GM23338 (cell line): Measurements from ENCODE around the gene CPNE5. TPM values are rescaled to one million over a fixed set of nuclear protein-coding genes. Genes with fewer than 3 reads are reported as not detected.

Experiments used
- ATAC-seq: fragments of 200-7000 bp; cut with Tn5 transposase; 3 replicates; pipeline ENCODE4 v1.9.1; 2020
- DNase-seq: peaks from one replicate; pipeline ENCODE4 v3.0.0-alpha.2; 2015; ENCODE audit warnings: low spot score
- H2AFZ ChIP-seq: fragments of 200-600 bp; sonication (generic); 2 replicates; pipeline ENCODE4 v1.8.0; 2016; ENCODE audit warnings: antibody characterized with exemption, mild to moderate bottlenecking, moderate library complexity
- H3F3A ChIP-seq: fragments of 200-600 bp; sonication (generic); replicated peaks from 2 replicates; pipeline ENCODE4 v1.8.0; 2017; ENCODE audit warnings: antibody characterized with exemption, mixed run types, low read depth
- H3K27ac ChIP-seq: fragments of 200-600 bp; sonication (generic); 2 replicates; pipeline ENCODE4 v1.6.1; 2016; ENCODE audit warnings: low read depth
- H3K27me3 ChIP-seq: fragments of 200-600 bp; sonication (generic); 2 replicates; pipeline ENCODE4 v1.8.0; 2016; ENCODE audit warnings: mild to moderate bottlenecking, mixed run types, moderate library complexity; ENCODE audit not compliant: insufficient read depth
- H3K36me3 ChIP-seq: fragments of 200-600 bp; sonication (generic); 2 replicates; pipeline ENCODE4 v1.8.0; 2016; ENCODE audit warnings: mild to moderate bottlenecking; ENCODE audit not compliant: insufficient read depth
- H3K4me1 ChIP-seq: fragments of 200-600 bp; sonication (generic); 2 replicates; pipeline ENCODE4 v1.8.0; 2016; ENCODE audit warnings: mild to moderate bottlenecking, moderate library complexity; ENCODE audit not compliant: insufficient read depth
- H3K4me2 ChIP-seq: fragments of 200-600 bp; sonication (generic); 2 replicates; pipeline ENCODE4 v1.7.1; 2017; ENCODE audit warnings: mixed run types
- H3K4me3 ChIP-seq: fragments of 200-600 bp; sonication (generic); 2 replicates; pipeline ENCODE4 v1.6.1; 2016; ENCODE audit warnings: mixed run types
- H3K79me2 ChIP-seq: fragments of 200-600 bp; sonication (generic); replicated peaks from 2 replicates; pipeline ENCODE4 v1.8.0; 2017; ENCODE audit warnings: mild to moderate bottlenecking; ENCODE audit not compliant: insufficient read depth
- H3K9me2 ChIP-seq: fragments of 200-600 bp; sonication (generic); 2 replicates; pipeline ENCODE4 v1.8.0; 2017; ENCODE audit not compliant: insufficient read depth
- H4K20me1 ChIP-seq: fragments of 200-600 bp; sonication (generic); replicated peaks from 2 replicates; pipeline ENCODE4 v1.8.0; 2017; ENCODE audit warnings: mild to moderate bottlenecking; ENCODE audit not compliant: insufficient read depth
- H3K27ac Mint-ChIP-seq: 2 replicates; pipeline ENCODE4 v1.8.0; 2020; ENCODE audit warnings: inconsistent platforms, mild to moderate bottlenecking, moderate library complexity, mixed read lengths
- H3K27me3 Mint-ChIP-seq: 3 replicates; pipeline ENCODE4 v1.8.0; 2022; ENCODE audit warnings: low read depth, mild to moderate bottlenecking, moderate library complexity, mixed read lengths, inconsistent platforms; ENCODE audit not compliant: insufficient read depth, poor library complexity
- H3K36me3 Mint-ChIP-seq: 3 replicates; pipeline ENCODE4 v1.8.0; 2021; ENCODE audit warnings: low read depth, mild to moderate bottlenecking, inconsistent platforms, moderate library complexity, mixed read lengths
- H3K4me1 Mint-ChIP-seq: 3 replicates; pipeline ENCODE4 v1.8.0; 2020; ENCODE audit warnings: mild to moderate bottlenecking, inconsistent platforms, mixed read lengths
- H3K4me3 Mint-ChIP-seq: 3 replicates; pipeline ENCODE4 v1.8.0; 2021; ENCODE audit warnings: moderate library complexity, mild to moderate bottlenecking, inconsistent platforms, mixed read lengths
- H3K9me3 Mint-ChIP-seq: 3 replicates; pipeline ENCODE4 v1.8.0; 2020; ENCODE audit warnings: moderate library complexity, mild to moderate bottlenecking, inconsistent platforms, mixed read lengths
- CTCF ChIP-seq, 2 experiments: fragments of 200-600 bp in 1 of 2; sonication (generic) in 1 of 2; conservative IDR thresholded peaks; 2 replicates each; pipeline versions ENCODE4 v1.5.1 to v1.6.1; 2016 to 2017; ENCODE audit warnings: antibody characterized with exemption in 2 of 2, low read depth in 2 of 2, mild to moderate bottlenecking in 2 of 2, moderate library complexity in 1 of 2
- EZH2 ChIP-seq: fragments of 200-600 bp; sonication (generic); IDR thresholded peaks from one replicate; pipeline ENCODE4 v1.8.0; 2017; ENCODE audit warnings: antibody characterized with exemption, mild to moderate bottlenecking, low read depth; ENCODE audit not compliant: unreplicated experiment
- JUNB ChIP-seq: IDR thresholded peaks from one replicate; pipeline ENCODE4 v1.6.1; 2016; ENCODE audit warnings: antibody characterized with exemption; ENCODE audit not compliant: unreplicated experiment
- NANOG ChIP-seq: IDR thresholded peaks from 2 replicates; pipeline ENCODE4 v1.6.1; 2016; ENCODE audit warnings: antibody characterized with exemption, borderline replicate concordance
- POLR2AphosphoS5 ChIP-seq: IDR thresholded peaks from 2 replicates; pipeline ENCODE4 v1.6.1; 2016; ENCODE audit warnings: antibody characterized with exemption, low read depth
- STAT1 ChIP-seq: IDR thresholded peaks from one replicate; pipeline ENCODE4 v1.6.1; 2016; ENCODE audit warnings: antibody characterized with exemption; ENCODE audit not compliant: unreplicated experiment
- ZNF462 ChIP-seq: fragments of 250-450 bp; sonication (Bioruptor Pico); IDR thresholded peaks from 2 replicates; pipeline ENCODE4 v1.5.0; 2020; ENCODE audit warnings: mild to moderate bottlenecking, moderate library complexity
- polyA plus RNA-seq: library from polyadenylated mRNA; unstranded; fragments of >200 nt; fragmentation: Nextera tagmentation; extraction: Ambion mirVana; gene quantifications from 2 replicates; pipeline ENCODE4 v1.2.1, GENCODE V29; 2016
- total RNA-seq: library from RNA; depleted of rRNA; stranded (reverse); fragments of >200 nt; shearing (Covaris generic); gene quantifications from 2 replicates; pipeline ENCODE4 v1.2.3, GENCODE V29; 2014

CPNE5 gene
- total and polyA plus RNA-seq, 2 experiments from 2014 or later, result 0.14 to 0.42 TPM

- H3K4me3 ChIP-seq, result no peak overlapping the region
- no peak overlapping the region for H2AFZ ChIP-seq
- H3K27me3 ChIP-seq, result no peaks in the 10 kb centered on the region
- TF ChIP-seq POLR2AphosphoS5, result no peak
- TF ChIP-seq STAT1, result no peak
- TF ChIP-seq JUNB, result no peak
- no peak for TF ChIP-seq NANOG
- TF ChIP-seq EZH2, result no peak
- no peak for TF ChIP-seq CTCF (conservative IDR thresholded peaks at IDR 0.05; ENCODE audit: low read depth in 2 of 2)
- no peak for TF ChIP-seq ZNF462
- DNase-seq (no peak), ATAC-seq (no peak)
- no peaks in the 10 kb centered on the region for H3K79me2 ChIP-seq
- no peaks in the 10 kb centered on the region for H3F3A ChIP-seq
- H3K4me2 ChIP-seq, result no peak overlapping the region
- H4K20me1 ChIP-seq, result no peaks in the 10 kb centered on the region
- H3K4me3 Mint-ChIP-seq, result no peak overlapping the region
- H3K36me3 ChIP-seq, result no peaks in the 10 kb centered on the region
- peaks cover 34% of the 10 kb centered on the region for H3K4me1 ChIP-seq
- H3K9me3 Mint-ChIP-seq, result no peaks in the 10 kb centered on the region
- H3K27me3 Mint-ChIP-seq, result peaks cover 16% of the 10 kb centered on the region
- H3K4me1 Mint-ChIP-seq, result peaks cover 56% of the 10 kb centered on the region
- no peaks in the 10 kb centered on the region for H3K9me2 ChIP-seq
- H3K27ac Mint-ChIP-seq, result no peak overlapping the region
- H3K27ac ChIP-seq, result no peak overlapping the region
- no peaks in the 10 kb centered on the region for H3K36me3 Mint-ChIP-seq
These were observed 47.6 kb downstream of the CPNE5 start for GRCh38 chr6:36791521-36792135.
